ENCODE results near the gene HHAT.

HHAT gene

DNA sequence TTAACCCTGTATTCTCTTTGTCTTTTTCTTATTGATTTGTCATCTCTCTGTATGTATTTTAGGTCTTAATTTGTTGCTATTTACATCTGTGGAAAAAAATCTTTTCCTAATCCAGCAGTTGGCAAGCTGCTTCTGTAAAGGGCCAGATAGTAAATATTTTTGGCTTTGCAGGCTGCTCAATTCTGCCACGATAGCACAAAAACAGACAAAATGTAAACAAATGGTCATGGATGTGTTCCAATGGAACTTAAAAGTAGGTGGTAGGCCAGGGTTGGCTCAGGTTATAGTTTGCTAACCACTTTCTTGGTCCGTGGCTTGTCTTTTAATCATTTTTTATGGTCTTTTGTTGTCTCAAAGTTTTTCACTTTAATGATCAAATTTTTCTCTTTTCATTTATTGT, 371.8 kb downstream of the HHAT start:
- Histone ChIP-seq H3K14ac (ENCODE audit: low read length) (no peak overlapping the region), H3K27me3 (ENCODE audit: control insufficient read depth in 3 of 3, insufficient read depth in 3 of 3, low read depth in 1 of 3, low read length in 3 of 3) (no peaks in the 10 kb centered on the region), H3K4me2 (ENCODE audit: insufficient read depth, low read length, poor library complexity, severe bottlenecking) (no peak overlapping the region), H3K23ac (ENCODE audit: low read depth, low read length, poor library complexity) (no peak overlapping the region), H2BK12ac (ENCODE audit: low read length) (no peak overlapping the region), H2BK15ac (ENCODE audit: low read length) (no peak overlapping the region), H3K4me3 (ENCODE audit: low read length in 2 of 2) (no peak overlapping the region), H4K8ac (ENCODE audit: low read depth, low read length) (no peak overlapping the region), H3K4ac (ENCODE audit: low read length) (no peak overlapping the region), H2AK5ac (ENCODE audit: low read depth, low read length) (no peak overlapping the region), H3K9ac (ENCODE audit: low read depth, low read length, poor library complexity) (no peak overlapping the region), H2BK5ac (ENCODE audit: low read length) (no peak overlapping the region), H4K91ac (ENCODE audit: low read depth, low read length, poor library complexity) (no peak overlapping the region), H3K36me3 (replicated peaks in 1 of 2; ENCODE audit: control insufficient read depth in 2 of 2, insufficient read depth in 2 of 2, low read length in 2 of 2) (no peaks in the 10 kb centered on the region), H3K4me1 (ENCODE audit: control insufficient read depth in 2 of 2, insufficient read depth in 1 of 2, low read depth in 1 of 2, low read length in 2 of 2) (peaks cover 4 to 6% of the 10 kb centered on the region in 2 donors), H3K9me3 (replicated peaks in 1 of 2; ENCODE audit: control insufficient read depth in 2 of 2, insufficient read depth in 1 of 2, low read depth in 1 of 2, low read length in 2 of 2) (no peaks in the 10 kb centered on the region), H3K79me1 (ENCODE audit: low read depth, low read length) (no peaks in the 10 kb centered on the region), H3K27ac (replicated peaks; ENCODE audit: low read length) (no peak overlapping the region), H3K18ac (ENCODE audit: low read length) (no peak overlapping the region), H2BK120ac (ENCODE audit: low read depth, low read length) (no peak overlapping the region), H2AFZ (ENCODE audit: low read length) (no peak overlapping the region)
- no peak for DNase-seq (ENCODE audit: low spot score)
- WGBS, 2 donors (ENCODE audit: extremely low coverage in 2 of 2, insufficient read length in 2 of 2, insufficient replicate concordance in 1 of 2), result no CpG with 5 or more reads among the region's 2 CpGs

DNA sequence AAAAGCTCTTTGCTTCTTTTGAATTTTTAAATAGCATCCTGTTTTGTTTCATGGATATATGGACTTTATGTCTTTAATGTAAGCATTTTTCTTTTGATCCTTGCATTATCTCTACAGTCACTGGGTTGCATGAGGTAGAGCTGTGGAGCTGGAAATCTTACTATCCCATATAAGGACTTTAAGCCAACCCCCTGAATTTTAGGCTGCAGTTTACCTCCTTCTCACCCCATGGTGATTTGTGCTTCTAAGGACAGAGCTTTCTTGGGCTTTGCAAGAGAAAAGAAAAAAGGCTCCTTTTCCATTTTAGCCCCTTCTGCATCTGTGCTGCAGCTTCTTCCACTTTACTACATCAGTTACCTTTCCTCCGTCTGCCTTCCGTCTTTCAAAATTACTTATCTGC, 373.8 kb downstream of the HHAT start:
- Histone ChIP-seq H3K9me3 (replicated peaks in 1 of 2; ENCODE audit: control insufficient read depth in 2 of 2, insufficient read depth in 1 of 2, low read depth in 1 of 2, low read length in 2 of 2) (no peaks in the 10 kb centered on the region), H2BK12ac (ENCODE audit: low read length) (no peak overlapping the region), H3K9ac (ENCODE audit: low read depth, low read length, poor library complexity) (no peak overlapping the region), H3K14ac (ENCODE audit: low read length) (no peak overlapping the region), H3K27ac (replicated peaks; ENCODE audit: low read length) (no peak overlapping the region), H2BK15ac (ENCODE audit: low read length) (no peak overlapping the region), H3K18ac (ENCODE audit: low read length) (no peak overlapping the region), H3K23ac (ENCODE audit: low read depth, low read length, poor library complexity) (no peak overlapping the region), H3K4me3 (ENCODE audit: low read length in 2 of 2) (no peak overlapping the region), H3K36me3 (replicated peaks in 1 of 2; ENCODE audit: control insufficient read depth in 2 of 2, insufficient read depth in 2 of 2, low read length in 2 of 2) (no peaks in the 10 kb centered on the region), H3K4ac (ENCODE audit: low read length) (no peak overlapping the region), H2BK5ac (ENCODE audit: low read length) (no peak overlapping the region), H2BK120ac (ENCODE audit: low read depth, low read length) (no peak overlapping the region), H2AFZ (ENCODE audit: low read length) (no peak overlapping the region), H3K4me1 (ENCODE audit: control insufficient read depth in 2 of 2, insufficient read depth in 1 of 2, low read depth in 1 of 2, low read length in 2 of 2) (peaks cover 5 to 10% of the 10 kb centered on the region in 2 donors), H3K79me1 (ENCODE audit: low read depth, low read length) (no peaks in the 10 kb centered on the region), H3K4me2 (ENCODE audit: insufficient read depth, low read length, poor library complexity, severe bottlenecking) (no peak overlapping the region), H2AK5ac (ENCODE audit: low read depth, low read length) (no peak overlapping the region), H3K27me3 (ENCODE audit: control insufficient read depth in 3 of 3, insufficient read depth in 3 of 3, low read depth in 1 of 3, low read length in 3 of 3) (no peaks in the 10 kb centered on the region), H4K91ac (ENCODE audit: low read depth, low read length, poor library complexity) (no peak overlapping the region), H4K8ac (ENCODE audit: low read depth, low read length) (no peak overlapping the region)
- WGBS, 2 donors (ENCODE audit: extremely low coverage in 2 of 2, insufficient read length in 2 of 2, insufficient replicate concordance in 1 of 2), result no CpG with 5 or more reads among the region's 2 CpGs
- no peak for DNase-seq (ENCODE audit: low spot score)

DNA sequence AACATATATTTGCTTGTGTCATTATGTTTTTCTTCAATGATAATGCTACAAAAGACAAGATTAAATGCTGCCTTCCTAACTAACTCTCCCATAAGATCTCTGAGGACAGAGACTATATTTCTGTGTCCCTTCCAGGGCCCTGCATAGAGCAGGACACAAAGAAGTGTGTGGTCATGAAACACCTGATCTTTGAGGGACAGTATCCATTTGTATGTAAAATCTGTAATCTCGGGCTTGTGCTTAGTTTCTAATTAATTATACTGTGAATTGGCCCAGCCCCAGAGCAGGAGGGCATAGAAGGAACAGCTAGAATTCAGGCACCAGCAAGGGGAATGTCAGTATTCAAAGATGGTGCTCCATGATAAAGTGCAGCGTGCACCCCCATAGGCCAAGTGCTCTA, 374.9 kb downstream of the HHAT start:
- H2BK120ac ChIP-seq (ENCODE audit: low read depth, low read length), result no peak overlapping the region
- H2AK5ac ChIP-seq (ENCODE audit: low read depth, low read length), result no peak overlapping the region
- H3K36me3 ChIP-seq (replicated peaks in 1 of 2; ENCODE audit: control insufficient read depth in 2 of 2, insufficient read depth in 2 of 2, low read length in 2 of 2), result no peaks in the 10 kb centered on the region
- H4K91ac ChIP-seq (ENCODE audit: low read depth, low read length, poor library complexity), result no peak overlapping the region
- H2AFZ ChIP-seq (ENCODE audit: low read length), result no peak overlapping the region
- H3K9me3 ChIP-seq (replicated peaks in 1 of 2; ENCODE audit: control insufficient read depth in 2 of 2, insufficient read depth in 1 of 2, low read depth in 1 of 2, low read length in 2 of 2), result no peaks in the 10 kb centered on the region
- no peak overlapping the region for H2BK12ac ChIP-seq (ENCODE audit: low read length)
- no CpG with 5 or more reads among the region's 2 CpGs for WGBS, 2 donors (ENCODE audit: extremely low coverage in 2 of 2, insufficient read length in 2 of 2, insufficient replicate concordance in 1 of 2)
- H3K79me1 ChIP-seq (ENCODE audit: low read depth, low read length), result no peaks in the 10 kb centered on the region
- peak overlapping the region; percentile 79 for H3K18ac ChIP-seq (ENCODE audit: low read length)
- H3K14ac ChIP-seq (ENCODE audit: low read length), result no peak overlapping the region
- H3K4me3 ChIP-seq (ENCODE audit: low read length in 2 of 2), result no peak overlapping the region
- no peak for DNase-seq (ENCODE audit: low spot score)
- peaks cover 13 to 17% of the 10 kb centered on the region in 2 donors for H3K4me1 ChIP-seq (ENCODE audit: control insufficient read depth in 2 of 2, insufficient read depth in 1 of 2, low read depth in 1 of 2, low read length in 2 of 2)
- H3K4ac ChIP-seq (ENCODE audit: low read length), result no peak overlapping the region
- no peak overlapping the region for H3K27ac ChIP-seq (replicated peaks; ENCODE audit: low read length)
- no peak overlapping the region for H2BK15ac ChIP-seq (ENCODE audit: low read length)
- H3K27me3 ChIP-seq (ENCODE audit: control insufficient read depth in 3 of 3, insufficient read depth in 3 of 3, low read depth in 1 of 3, low read length in 3 of 3), result no peaks in the 10 kb centered on the region
- H4K8ac ChIP-seq (ENCODE audit: low read depth, low read length), result no peak overlapping the region
- no peak overlapping the region for H3K23ac ChIP-seq (ENCODE audit: low read depth, low read length, poor library complexity)
- no peak overlapping the region for H2BK5ac ChIP-seq (ENCODE audit: low read length)
- H3K9ac ChIP-seq (ENCODE audit: low read depth, low read length, poor library complexity), result no peak overlapping the region
- H3K4me2 ChIP-seq (ENCODE audit: insufficient read depth, low read length, poor library complexity, severe bottlenecking), result no peak overlapping the region

DNA sequence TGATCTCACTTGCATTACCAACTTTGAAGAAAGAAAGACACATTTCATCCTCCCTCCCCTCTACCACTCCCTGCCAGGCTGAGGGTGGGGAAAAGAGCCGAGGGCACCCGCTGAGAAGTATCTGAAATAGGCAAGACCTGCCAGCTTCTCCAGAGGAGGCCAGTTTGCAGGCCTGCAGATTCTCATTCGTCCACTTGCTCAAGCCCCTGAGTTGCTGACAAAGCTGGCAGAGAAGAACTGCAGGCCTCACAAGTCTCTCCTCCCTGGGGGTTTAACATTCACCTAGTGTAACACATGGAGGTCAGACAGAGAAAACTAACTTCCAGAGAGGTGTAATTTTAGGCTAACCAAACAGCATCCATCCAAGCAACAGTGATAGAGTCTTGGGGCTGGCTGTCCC, 376.4 kb downstream of the HHAT start:
- no peak overlapping the region for H3K4me2 ChIP-seq (ENCODE audit: insufficient read depth, low read length, poor library complexity, severe bottlenecking)
- no peak overlapping the region for H2AFZ ChIP-seq (ENCODE audit: low read length)
- no peaks in the 10 kb centered on the region for H3K36me3 ChIP-seq (replicated peaks in 1 of 2; ENCODE audit: control insufficient read depth in 2 of 2, insufficient read depth in 2 of 2, low read length in 2 of 2)
- H3K9me3 ChIP-seq (replicated peaks in 1 of 2; ENCODE audit: control insufficient read depth in 2 of 2, insufficient read depth in 1 of 2, low read depth in 1 of 2, low read length in 2 of 2), result no peaks in the 10 kb centered on the region
- no peak overlapping the region for H2BK12ac ChIP-seq (ENCODE audit: low read length)
- H4K8ac ChIP-seq (ENCODE audit: low read depth, low read length), result no peak overlapping the region
- H3K23ac ChIP-seq (ENCODE audit: low read depth, low read length, poor library complexity), result no peak overlapping the region
- H3K9ac ChIP-seq (ENCODE audit: low read depth, low read length, poor library complexity), result no peak overlapping the region
- H3K4me3 ChIP-seq (ENCODE audit: low read length in 2 of 2), result no peak overlapping the region
- H2BK120ac ChIP-seq (ENCODE audit: low read depth, low read length), result no peak overlapping the region
- peaks cover 13 to 17% of the 10 kb centered on the region in 2 donors for H3K4me1 ChIP-seq (ENCODE audit: control insufficient read depth in 2 of 2, insufficient read depth in 1 of 2, low read depth in 1 of 2, low read length in 2 of 2)
- DNase-seq (ENCODE audit: low spot score), result no peak
- H3K27ac ChIP-seq (replicated peaks; ENCODE audit: low read length), result no peak overlapping the region
- no peak overlapping the region for H3K14ac ChIP-seq (ENCODE audit: low read length)
- no peaks in the 10 kb centered on the region for H3K79me1 ChIP-seq (ENCODE audit: low read depth, low read length)
- no peak overlapping the region for H2BK15ac ChIP-seq (ENCODE audit: low read length)
- no peak overlapping the region for H4K91ac ChIP-seq (ENCODE audit: low read depth, low read length, poor library complexity)
- H2AK5ac ChIP-seq (ENCODE audit: low read depth, low read length), result no peak overlapping the region
- H2BK5ac ChIP-seq (ENCODE audit: low read length), result no peak overlapping the region
- no peaks in the 10 kb centered on the region for H3K27me3 ChIP-seq (ENCODE audit: control insufficient read depth in 3 of 3, insufficient read depth in 3 of 3, low read depth in 1 of 3, low read length in 3 of 3)
- no peak overlapping the region for H3K4ac ChIP-seq (ENCODE audit: low read length)
- no peak overlapping the region for H3K18ac ChIP-seq (ENCODE audit: low read length)
- no CpG with 5 or more reads among the region's 3 CpGs for WGBS, 2 donors (ENCODE audit: extremely low coverage in 2 of 2, insufficient read length in 2 of 2, insufficient replicate concordance in 1 of 2)
